ACHN (cell line): Measurements from ENCODE around the gene RNF222.

Experiments
- DNase-seq: peaks from one replicate; pipeline ENCODE4 v3.0.0-alpha.2; 2015
- in situ Hi-C: cut with HindIII; loops from 2 replicates; pipeline ENCODE4 v1.10.0; 2017; ENCODE audit warnings: low sequenced_read_pairs, low pct_ligation_motif_present, low pct_unique_long_range_greater_than_20kb

RNF222 gene

GRCh38 chr17:8397636-8398035, at the start of gene RNF222:
Gene RNF222 (minus strand): TSS chr17:8397827. CDS start chr17:8393461, 4,366 bp downstream.
- no peak for DNase-seq
- in situ Hi-C loops: no loop called here

GRCh38 chr17:8445536-8445935, 47.9 kb upstream of the RNF222 start:
- no peak for DNase-seq
- in situ Hi-C loops: no loop called here

- in situ Hi-C loops: no loop called here
- DNase-seq: no peak
Observed at GRCh38 chr17:8444494-8444893, 46.9 kb upstream of the RNF222 start.

GRCh38 chr17:8443756-8444155, 46.1 kb upstream of the RNF222 start:
- in situ Hi-C loops: no loop called here
- DNase-seq: no peak

GRCh38 chr17:8442310-8442709, 44.7 kb upstream of the RNF222 start:
- in situ Hi-C loops: no loop called here

GRCh38 chr17:8441690-8442089, 44.1 kb upstream of the RNF222 start:
- no peak for DNase-seq
- in situ Hi-C loops: no loop called here

More at GRCh38 chr17:8442310-8442709, 44.7 kb upstream of the RNF222 start:
- no peak for DNase-seq

- no peak for DNase-seq
- in situ Hi-C loops: no loop called here
Observed at GRCh38 chr17:8439681-8440080, 42.1 kb upstream of the RNF222 start.

GRCh38 chr17:8438441-8438840, 40.8 kb upstream of the RNF222 start:
- in situ Hi-C loops: no loop called here
- DNase-seq: no peak

GRCh38 chr17:8436844-8437171, 39.2 kb upstream of the RNF222 start:
- no peak for DNase-seq
- in situ Hi-C loops: no loop called here

- in situ Hi-C loops: no loop called here
- DNase-seq: peak; percentile 56
Observed at GRCh38 chr17:8436169-8436843, 38.7 kb upstream of the RNF222 start.

GRCh38 chr17:8435245-8436168, 37.9 kb upstream of the RNF222 start, which contains the start of gene NDEL1:
Gene NDEL1 (plus strand): TSS chr17:8435884. CDS start chr17:8444272, 8,388 bp downstream.
- in situ Hi-C loops: no loop called here
- peak; percentile 98 for DNase-seq

- no peak for DNase-seq
- in situ Hi-C loops: no loop called here
Observed at GRCh38 chr17:8430966-8431365, 33.3 kb upstream of the RNF222 start.

GRCh38 chr17:8426802-8427201, 29.2 kb upstream of the RNF222 start:
- in situ Hi-C loops: no loop called here
- DNase-seq: no peak

- in situ Hi-C loops: no loop called here
- no peak for DNase-seq
Observed at GRCh38 chr17:8426094-8426720, 28.6 kb upstream of the RNF222 start.

GRCh38 chr17:8421571-8421970, 23.9 kb upstream of the RNF222 start:
- DNase-seq: no peak
- in situ Hi-C loops: no loop called here

GRCh38 chr17:8420041-8420934, 22.7 kb upstream of the RNF222 start:
- in situ Hi-C loops: no loop called here
- no peak for DNase-seq

- in situ Hi-C loops: no loop called here
- no peak for DNase-seq
Observed at GRCh38 chr17:8419305-8419704, 21.7 kb upstream of the RNF222 start.

GRCh38 chr17:8418471-8418870, 20.8 kb upstream of the RNF222 start:
- DNase-seq: no peak
- in situ Hi-C loops: no loop called here
